ENCODE measurements around the gene PRPF18.

The PRPF18 gene

DNA sequence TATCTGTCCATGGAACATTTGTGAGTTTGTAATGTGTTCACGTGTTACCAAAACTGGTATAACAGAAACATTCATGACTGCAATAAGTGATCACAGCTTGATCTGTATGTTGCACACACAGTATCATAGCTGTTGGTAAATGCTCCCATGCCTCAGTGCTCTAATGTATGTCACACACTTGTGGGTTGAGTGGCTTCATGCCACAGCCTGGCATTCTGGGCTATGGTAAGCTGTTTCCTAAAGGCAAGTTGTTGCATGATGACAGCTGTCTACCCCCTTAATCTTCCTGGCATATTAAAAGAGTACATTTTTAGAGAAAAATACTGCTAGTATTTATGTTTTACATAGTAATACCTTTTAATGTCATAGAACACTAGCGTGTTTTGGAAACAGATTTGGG lies 35.2 kb downstream of the PRPF18 start:
- Mint-ChIP-seq H3K9me3 (no peaks in the 10 kb centered on the region), H3K27ac (no peak overlapping the region), H3K4me1 (ENCODE audit: low read depth) (no peaks in the 10 kb centered on the region), H3K27me3 (ENCODE audit: low read depth) (no peaks in the 10 kb centered on the region), H3K4me3 (no peak overlapping the region), H3K36me3 (ENCODE audit: low read depth) (peaks cover 14% of the 10 kb centered on the region)

DNA sequence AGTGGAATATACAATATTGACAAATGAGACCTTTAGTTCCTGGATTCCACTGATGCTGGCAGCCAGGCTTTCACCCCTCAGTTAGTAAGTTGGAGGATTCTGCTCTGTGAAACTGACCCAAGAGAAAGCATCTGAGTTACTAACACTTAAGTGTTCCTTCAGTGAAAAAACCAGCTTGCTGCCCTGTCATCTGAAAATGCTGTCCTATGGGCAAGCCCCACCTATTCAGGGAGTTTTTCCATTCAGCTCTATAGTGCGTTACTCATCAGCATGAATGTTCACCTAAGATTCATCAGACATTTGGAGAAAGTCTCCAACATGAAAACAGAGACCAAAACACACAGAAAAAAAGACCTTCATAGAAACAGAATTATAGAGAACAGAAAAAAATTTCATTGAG lies 37.9 kb downstream of the PRPF18 start:
- H3K4me3 Mint-ChIP-seq, result no peak overlapping the region
- H3K27ac Mint-ChIP-seq, result no peak overlapping the region
- H3K36me3 Mint-ChIP-seq (ENCODE audit: low read depth), result peaks cover 6% of the 10 kb centered on the region
- no peaks in the 10 kb centered on the region for H3K4me1 Mint-ChIP-seq (ENCODE audit: low read depth)
- H3K27me3 Mint-ChIP-seq (ENCODE audit: low read depth), result no peaks in the 10 kb centered on the region
- H3K9me3 Mint-ChIP-seq, result no peaks in the 10 kb centered on the region

GRCh38 chr10:13627459-13628310 lies 40.9 kb downstream of the PRPF18 start:
- no peak overlapping the region for H3K4me3 Mint-ChIP-seq
- peaks cover 5% of the 10 kb centered on the region for H3K36me3 Mint-ChIP-seq (ENCODE audit: low read depth)
- H3K4me1 Mint-ChIP-seq (ENCODE audit: low read depth), result no peaks in the 10 kb centered on the region
- no peaks in the 10 kb centered on the region for H3K9me3 Mint-ChIP-seq
- H3K27ac Mint-ChIP-seq, result no peak overlapping the region
- H3K27me3 Mint-ChIP-seq (ENCODE audit: low read depth), result no peaks in the 10 kb centered on the region

- peaks cover 5% of the 10 kb centered on the region for H3K36me3 Mint-ChIP-seq (ENCODE audit: low read depth)
Measured at GRCh38 chr10:13628661-13629060, 41.9 kb downstream of the PRPF18 start.

GRCh38 chr10:13629116-13629515 lies 42.4 kb downstream of the PRPF18 start:
- Mint-ChIP-seq H3K9me3 (no peaks in the 10 kb centered on the region), H3K27me3 (ENCODE audit: low read depth) (no peaks in the 10 kb centered on the region), H3K27ac (no peak overlapping the region), H3K4me3 (no peak overlapping the region), H3K36me3 (ENCODE audit: low read depth) (peaks cover 5% of the 10 kb centered on the region), H3K4me1 (ENCODE audit: low read depth) (no peaks in the 10 kb centered on the region)

More at GRCh38 chr10:13628661-13629060, 41.9 kb downstream of the PRPF18 start:
- no peaks in the 10 kb centered on the region for H3K9me3 Mint-ChIP-seq
- no peaks in the 10 kb centered on the region for H3K27me3 Mint-ChIP-seq (ENCODE audit: low read depth)
- H3K27ac Mint-ChIP-seq, result no peak overlapping the region
- no peak overlapping the region for H3K4me3 Mint-ChIP-seq
- no peaks in the 10 kb centered on the region for H3K4me1 Mint-ChIP-seq (ENCODE audit: low read depth)

GRCh38 chr10:13630231-13630630 lies 43.5 kb downstream of the PRPF18 start:
- Mint-ChIP-seq H3K27ac (no peak overlapping the region), H3K4me1 (ENCODE audit: low read depth) (no peaks in the 10 kb centered on the region), H3K9me3 (no peaks in the 10 kb centered on the region), H3K4me3 (no peak overlapping the region), H3K36me3 (ENCODE audit: low read depth) (peaks cover 6% of the 10 kb centered on the region), H3K27me3 (ENCODE audit: low read depth) (no peaks in the 10 kb centered on the region)

- peaks cover 5% of the 10 kb centered on the region for H3K36me3 Mint-ChIP-seq (ENCODE audit: low read depth)
- H3K27me3 Mint-ChIP-seq (ENCODE audit: low read depth), result no peaks in the 10 kb centered on the region
- H3K4me1 Mint-ChIP-seq (ENCODE audit: low read depth), result no peaks in the 10 kb centered on the region
- no peak overlapping the region for H3K27ac Mint-ChIP-seq
- H3K9me3 Mint-ChIP-seq, result no peaks in the 10 kb centered on the region
- H3K4me3 Mint-ChIP-seq, result no peak overlapping the region
Measured at GRCh38 chr10:13631594-13631993, 44.8 kb downstream of the PRPF18 start.

DNA sequence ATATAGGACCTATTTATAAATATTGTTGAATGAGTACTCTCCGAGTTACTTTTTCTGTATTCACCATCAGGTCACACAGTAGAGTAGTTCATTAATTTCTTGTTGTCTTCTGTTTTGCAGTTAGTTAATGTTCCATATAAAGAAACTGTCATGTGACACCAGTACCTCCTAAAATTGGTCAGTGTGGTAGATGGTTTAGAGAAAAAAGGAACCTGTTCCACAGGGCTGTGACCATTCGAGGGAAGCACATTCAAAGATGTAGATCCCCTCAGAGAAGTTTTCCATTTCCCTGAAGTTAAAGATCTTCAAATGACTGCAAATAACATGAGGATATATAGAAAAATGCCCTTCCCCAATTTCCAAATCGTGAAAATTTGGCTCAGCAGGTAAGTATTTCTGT lies 45.7 kb downstream of the PRPF18 start:
- Mint-ChIP-seq H3K27ac (no peak overlapping the region), H3K4me3 (no peak overlapping the region), H3K27me3 (ENCODE audit: low read depth) (no peaks in the 10 kb centered on the region), H3K9me3 (no peaks in the 10 kb centered on the region), H3K36me3 (ENCODE audit: low read depth) (peaks cover 5% of the 10 kb centered on the region), H3K4me1 (ENCODE audit: low read depth) (no peaks in the 10 kb centered on the region)

GRCh38 chr10:13632884-13633440 lies 46.2 kb downstream of the PRPF18 start:
- no peak overlapping the region for H3K27ac Mint-ChIP-seq
- no peak overlapping the region for H3K4me3 Mint-ChIP-seq
- H3K36me3 Mint-ChIP-seq (ENCODE audit: low read depth), result peaks cover 5% of the 10 kb centered on the region

GRCh38 chr10:13633689-13634088 lies 46.9 kb downstream of the PRPF18 start:
- Mint-ChIP-seq H3K27ac (no peak overlapping the region), H3K27me3 (ENCODE audit: low read depth) (no peaks in the 10 kb centered on the region), H3K4me1 (ENCODE audit: low read depth) (no peaks in the 10 kb centered on the region), H3K9me3 (no peaks in the 10 kb centered on the region), H3K36me3 (ENCODE audit: low read depth) (peaks cover 6% of the 10 kb centered on the region), H3K4me3 (no peak overlapping the region)

More at GRCh38 chr10:13632884-13633440, 46.2 kb downstream of the PRPF18 start:
- no peaks in the 10 kb centered on the region for H3K9me3 Mint-ChIP-seq
- no peaks in the 10 kb centered on the region for H3K27me3 Mint-ChIP-seq (ENCODE audit: low read depth)
- no peaks in the 10 kb centered on the region for H3K4me1 Mint-ChIP-seq (ENCODE audit: low read depth)

GRCh38 chr10:13634207-13634606 lies 47.4 kb downstream of the PRPF18 start:
- peaks cover 8% of the 10 kb centered on the region for H3K36me3 Mint-ChIP-seq (ENCODE audit: low read depth)
- H3K4me3 Mint-ChIP-seq, result no peak overlapping the region
- no peak overlapping the region for H3K27ac Mint-ChIP-seq
- no peaks in the 10 kb centered on the region for H3K9me3 Mint-ChIP-seq
- H3K27me3 Mint-ChIP-seq (ENCODE audit: low read depth), result no peaks in the 10 kb centered on the region
- no peaks in the 10 kb centered on the region for H3K4me1 Mint-ChIP-seq (ENCODE audit: low read depth)

- H3K9me3 Mint-ChIP-seq, result peaks cover 15% of the 10 kb centered on the region
- H3K27me3 Mint-ChIP-seq (ENCODE audit: low read depth), result no peaks in the 10 kb centered on the region
- no peaks in the 10 kb centered on the region for H3K4me1 Mint-ChIP-seq (ENCODE audit: low read depth)
- H3K4me3 Mint-ChIP-seq, result no peak overlapping the region
- H3K27ac Mint-ChIP-seq, result no peak overlapping the region
- peaks cover 24% of the 10 kb centered on the region for H3K36me3 Mint-ChIP-seq (ENCODE audit: low read depth)
Measured at GRCh38 chr10:13636776-13637175, 50.0 kb downstream of the PRPF18 start.

DNA sequence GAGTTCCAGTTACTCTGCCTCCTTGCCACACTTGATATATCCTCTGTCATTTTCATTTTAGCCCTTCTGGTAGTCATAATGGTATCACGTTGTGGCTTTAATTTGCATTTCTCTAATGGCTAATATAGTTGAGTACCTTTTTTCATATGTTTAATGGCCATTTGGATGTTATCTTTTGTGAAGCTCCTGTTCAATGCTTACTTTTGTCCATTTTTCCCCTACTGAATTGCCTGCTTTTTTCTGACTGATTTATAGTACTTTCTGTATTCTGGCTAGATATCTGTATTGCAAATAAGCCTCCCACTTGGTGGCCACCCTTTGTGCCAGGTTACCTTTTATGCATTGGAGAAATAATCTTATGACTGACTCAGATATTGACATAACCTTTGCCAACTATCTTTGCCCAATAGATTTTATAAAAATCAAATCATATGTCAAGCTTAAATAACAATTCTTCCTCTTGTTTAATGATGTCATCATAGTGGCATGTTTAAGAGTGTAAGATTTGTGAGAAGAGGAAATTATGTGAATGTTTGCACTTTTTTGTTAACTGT lies 50.6 kb downstream of the PRPF18 start:
- no peaks in the 10 kb centered on the region for H3K27me3 Mint-ChIP-seq (ENCODE audit: low read depth)
- H3K36me3 Mint-ChIP-seq (ENCODE audit: low read depth), result peaks cover 28% of the 10 kb centered on the region
- H3K27ac Mint-ChIP-seq, result no peak overlapping the region
- H3K4me1 Mint-ChIP-seq (ENCODE audit: low read depth), result no peaks in the 10 kb centered on the region
- peaks cover 20% of the 10 kb centered on the region for H3K9me3 Mint-ChIP-seq
- H3K4me3 Mint-ChIP-seq, result no peak overlapping the region

DNA sequence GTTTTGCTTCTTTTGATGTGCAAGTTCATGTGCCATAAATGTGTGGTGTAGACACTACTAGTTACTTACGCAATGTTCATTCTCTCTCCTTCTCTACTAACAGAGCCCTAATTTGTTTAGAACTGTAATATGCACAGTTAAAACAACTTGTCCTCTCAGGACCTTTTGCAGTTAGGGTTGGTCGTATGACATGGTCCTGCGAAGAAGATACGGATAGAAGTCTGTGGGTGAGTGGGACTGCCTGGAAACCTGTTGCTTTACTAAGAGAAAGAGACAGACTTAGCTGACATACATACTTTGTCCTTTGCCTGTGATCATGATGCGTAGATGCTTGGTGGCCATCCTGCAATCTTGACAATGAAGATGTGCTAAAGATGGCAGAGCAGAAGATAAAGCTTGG lies 51.1 kb downstream of the PRPF18 start:
- Mint-ChIP-seq H3K36me3 (ENCODE audit: low read depth) (peaks cover 30% of the 10 kb centered on the region), H3K27ac (no peak overlapping the region), H3K27me3 (ENCODE audit: low read depth) (no peaks in the 10 kb centered on the region), H3K9me3 (peaks cover 25% of the 10 kb centered on the region), H3K4me3 (no peak overlapping the region), H3K4me1 (ENCODE audit: low read depth) (no peaks in the 10 kb centered on the region)

GRCh38 chr10:13642293-13642692 lies 55.5 kb downstream of the PRPF18 start:
- Mint-ChIP-seq H3K4me1 (ENCODE audit: low read depth) (no peaks in the 10 kb centered on the region), H3K9me3 (peaks cover 25% of the 10 kb centered on the region), H3K27me3 (ENCODE audit: low read depth) (no peaks in the 10 kb centered on the region), H3K27ac (no peak overlapping the region), H3K4me3 (no peak overlapping the region), H3K36me3 (ENCODE audit: low read depth) (peaks cover 31% of the 10 kb centered on the region)
